Measurements from ENCODE around the gene TNFRSF11A. TPM values are rescaled to one million over a fixed set of nuclear protein-coding genes. Genes with fewer than 3 reads are reported as not detected.
A peak's percentile ranks its signal among the peaks of the same experiment; 100 is the strongest.

TNFRSF11A gene
- polyA plus RNA-seq, 4 donors = 1.9 to 3.1 (median 2.4) TPM

GRCh38 chr18:62407660-62408059 is 82.5 kb downstream of the TNFRSF11A start:
- DNase-seq (ENCODE audit: low read depth in 4 of 4, low spot score in 3 of 4) = no peak

- DNase-seq (ENCODE audit: low read depth in 4 of 4, low spot score in 3 of 4) = no peak
Measured at GRCh38 chr18:62409821-62410220, 84.7 kb downstream of the TNFRSF11A start.

- DNase-seq (ENCODE audit: low read depth in 4 of 4, low spot score in 3 of 4) = no peak
Measured at GRCh38 chr18:62412231-62412979, 87.3 kb downstream of the TNFRSF11A start.

GRCh38 chr18:62413206-62413605 is 88.1 kb downstream of the TNFRSF11A start:
- DNase-seq (ENCODE audit: low read depth in 4 of 4, low spot score in 3 of 4) = no peak

- no peak for DNase-seq (ENCODE audit: low read depth in 4 of 4, low spot score in 3 of 4)
Measured at GRCh38 chr18:62418258-62418657, 93.1 kb downstream of the TNFRSF11A start.

- no peak for DNase-seq (ENCODE audit: low read depth in 4 of 4, low spot score in 3 of 4)
Measured at GRCh38 chr18:62420151-62420512, 95.0 kb downstream of the TNFRSF11A start.

- DNase-seq (ENCODE audit: low read depth in 4 of 4, low spot score in 3 of 4) = no peak
Measured at GRCh38 chr18:62420513-62421209, 95.6 kb downstream of the TNFRSF11A start.

- DNase-seq (ENCODE audit: low read depth in 4 of 4, low spot score in 3 of 4) = peak; percentile 82 to 83 (median 82)
Measured at GRCh38 chr18:62425465-62426190, 100.5 kb downstream of the TNFRSF11A start.

GRCh38 chr18:62426191-62426488 is 101.0 kb downstream of the TNFRSF11A start:
- DNase-seq (ENCODE audit: low read depth in 4 of 4, low spot score in 3 of 4) = no peak

- no peak for DNase-seq (ENCODE audit: low read depth in 4 of 4, low spot score in 3 of 4)
Measured at GRCh38 chr18:62432176-62432575, 107.1 kb downstream of the TNFRSF11A start.

GRCh38 chr18:62434798-62435197 is 109.7 kb downstream of the TNFRSF11A start:
- DNase-seq (ENCODE audit: low read depth in 4 of 4, low spot score in 3 of 4) = no peak

- DNase-seq (ENCODE audit: low read depth in 4 of 4, low spot score in 3 of 4) = no peak
Measured at GRCh38 chr18:62435435-62436031, 110.4 kb downstream of the TNFRSF11A start.

GRCh38 chr18:62436636-62437234 is 111.6 kb downstream of the TNFRSF11A start:
- DNase-seq (ENCODE audit: low read depth in 4 of 4, low spot score in 3 of 4) = no peak

GRCh38 chr18:62437235-62438017 is 112.3 kb downstream of the TNFRSF11A start:
- DNase-seq (ENCODE audit: low read depth in 4 of 4, low spot score in 3 of 4) = no peak

- no peak for DNase-seq (ENCODE audit: low read depth in 4 of 4, low spot score in 3 of 4)
Measured at GRCh38 chr18:62438018-62438329, 112.9 kb downstream of the TNFRSF11A start.

- no peak for DNase-seq (ENCODE audit: low read depth in 4 of 4, low spot score in 3 of 4)
Measured at GRCh38 chr18:62438402-62438801, 113.3 kb downstream of the TNFRSF11A start.

GRCh38 chr18:62438866-62439265 is 113.8 kb downstream of the TNFRSF11A start:
- DNase-seq (ENCODE audit: low read depth in 4 of 4, low spot score in 3 of 4) = no peak

Measured in right renal pelvis (tissue), 4 donors.